ENCODE data around the gene KANK2. TPM values are rescaled to one million over a fixed set of nuclear protein-coding genes. Genes with fewer than 3 reads are reported as not detected.

The KANK2 gene
- total RNA-seq, 4 donors from 2014 or later, result 41.9 to 283 (median 68.4) TPM

- no peaks in the 10 kb centered on the region for H3K27me3 ChIP-seq
- DNase-seq, result peak; percentile 85 to 96 (median 95)
- H3K9me3 ChIP-seq, result peaks cover 0 to 17% (median 0%) of the 10 kb centered on the region in 4 donors
- H3K4me1 ChIP-seq, result peaks cover 0 to 8% (median 2%) of the 10 kb centered on the region in 4 donors
- peaks cover 0 to 43% (median 0%) of the 10 kb centered on the region in 3 donors for H3K36me3 ChIP-seq
- TF ChIP-seq POLR2A (IDR thresholded peaks at IDR 0.05), result no peak
- TF ChIP-seq CTCF (IDR thresholded peaks at IDR 0.05), result peak; percentile 2 to 82 (median 53)
- H3K4me3 ChIP-seq, result no peak overlapping the region
- H3K27ac ChIP-seq, result peak overlapping the region in 1 of 4 donors; percentile 22
Observed at GRCh38 chr19:11242864-11243797, 45.8 kb upstream of the KANK2 start.

GRCh38 chr19:11242025-11242424, 44.7 kb upstream of the KANK2 start:
- H3K4me1 ChIP-seq, result peaks cover 0 to 8% (median 2%) of the 10 kb centered on the region in 4 donors
- H3K36me3 ChIP-seq, result peaks cover 0 to 41% (median 0%) of the 10 kb centered on the region in 3 donors
- no peak for DNase-seq
- H3K9me3 ChIP-seq, result peaks cover 0 to 19% (median 0%) of the 10 kb centered on the region in 4 donors
- no peak overlapping the region for H3K4me3 ChIP-seq
- TF ChIP-seq POLR2A (IDR thresholded peaks at IDR 0.05), result no peak
- no peak for TF ChIP-seq CTCF (IDR thresholded peaks at IDR 0.05)
- H3K27ac ChIP-seq, result no peak overlapping the region
- no peaks in the 10 kb centered on the region for H3K27me3 ChIP-seq

- H3K36me3 ChIP-seq, result peaks cover 0 to 56% (median 0%) of the 10 kb centered on the region in 3 donors
- H3K4me1 ChIP-seq, result peaks cover 0 to 8% (median 2%) of the 10 kb centered on the region in 4 donors
- no peak overlapping the region for H3K27ac ChIP-seq
- no peak for DNase-seq
- peak overlapping the region in 1 of 4 donors; percentile 19 for H3K4me3 ChIP-seq
- H3K9me3 ChIP-seq, result peaks cover 0 to 19% (median 0%) of the 10 kb centered on the region in 4 donors
- no peaks in the 10 kb centered on the region for H3K27me3 ChIP-seq
- no peak for TF ChIP-seq CTCF (IDR thresholded peaks at IDR 0.05)
- TF ChIP-seq POLR2A (IDR thresholded peaks at IDR 0.05), result no peak
Observed at GRCh38 chr19:11240008-11240444, 42.7 kb upstream of the KANK2 start.

GRCh38 chr19:11239377-11240000, 42.1 kb upstream of the KANK2 start, which contains the start of gene ANGPTL8:
Gene ANGPTL8, plus strand, starts transcription at chr19:11239619. Its CDS starts 19 bp downstream, at chr19:11239638.
- peaks cover 0 to 19% (median 0%) of the 10 kb centered on the region in 4 donors for H3K9me3 ChIP-seq
- no peaks in the 10 kb centered on the region for H3K27me3 ChIP-seq
- DNase-seq, result no peak
- peaks cover 0 to 58% (median 0%) of the 10 kb centered on the region in 3 donors for H3K36me3 ChIP-seq
- peaks cover 0 to 8% (median 2%) of the 10 kb centered on the region in 4 donors for H3K4me1 ChIP-seq
- peak within 1 kb of the TSS in 1 of 4 donors; percentile 19 for H3K4me3 ChIP-seq
- H3K27ac ChIP-seq, result no peak within 1 kb of the TSS
- no peak for TF ChIP-seq CTCF (IDR thresholded peaks at IDR 0.05)
- no peak for TF ChIP-seq POLR2A (IDR thresholded peaks at IDR 0.05)

- peaks cover 0 to 19% (median 0%) of the 10 kb centered on the region in 4 donors for H3K9me3 ChIP-seq
- TF ChIP-seq CTCF (IDR thresholded peaks at IDR 0.05) (no peak), POLR2A (IDR thresholded peaks at IDR 0.05) (no peak)
- H3K4me3 ChIP-seq, result no peak overlapping the region
- H3K36me3 ChIP-seq, result peaks cover 0 to 58% (median 0%) of the 10 kb centered on the region in 3 donors
- H3K27ac ChIP-seq, result no peak overlapping the region
- no peak for DNase-seq
- H3K4me1 ChIP-seq, result peaks cover 0 to 8% (median 2%) of the 10 kb centered on the region in 4 donors
- no peaks in the 10 kb centered on the region for H3K27me3 ChIP-seq
Observed at GRCh38 chr19:11238781-11239376, 41.5 kb upstream of the KANK2 start.

Measured in Peyer's patch (tissue), 4 donors.